ENCODE measurements around the gene NR5A2.

- no peak for TF ChIP-seq POLR2A (IDR thresholded peaks at IDR 0.05)
- no peak for TF ChIP-seq CTCF (IDR thresholded peaks at IDR 0.05)
- no peak for TF ChIP-seq EP300 (IDR thresholded peaks at IDR 0.05)
- TF ChIP-seq POLR2AphosphoS5 (IDR thresholded peaks at IDR 0.05): no peak
Observed at GRCh38 chr1:200027264-200027823, at the start of gene NR5A2.
